DND-41 (cell line): Measurements from ENCODE around the gene PEX14.
A peak's percentile ranks its signal among the peaks of the same experiment; 100 is the strongest.

Experiments
- ATAC-seq: fragments of 200-7000 bp; cut with Tn5 transposase; 3 replicates; pipeline ENCODE4 v1.9.1; 2021; ENCODE audit warnings: low read depth; ENCODE audit not compliant: insufficient read depth
- DNase-seq: peaks from one replicate; pipeline ENCODE4 v3.0.0-alpha.2; 2020
- H2AFZ ChIP-seq: 2 replicates; pipeline ENCODE4 v1.6.0; 2012; ENCODE audit warnings: low read depth, low read length
- H3K27ac ChIP-seq: 2 replicates; pipeline ENCODE4 v1.5.1; 2012; ENCODE audit warnings: low read length, inconsistent platforms
- H3K27me3 ChIP-seq: fragments of 200-600 bp; sonication (generic); 2 replicates; pipeline ENCODE4 v1.6.0; 2012; ENCODE audit warnings: low read length, mild to moderate bottlenecking, inconsistent platforms; ENCODE audit not compliant: insufficient read depth, poor library complexity
- H3K36me3 ChIP-seq: 2 replicates; pipeline ENCODE4 v1.5.1; 2012; ENCODE audit warnings: low read length, inconsistent platforms; ENCODE audit not compliant: insufficient read depth
- H3K4me1 ChIP-seq: 2 replicates; pipeline ENCODE4 v1.5.1; 2012; ENCODE audit warnings: mild to moderate bottlenecking, low read length; ENCODE audit not compliant: insufficient read depth
- H3K4me2 ChIP-seq: 2 replicates; pipeline ENCODE4 v1.6.0; 2012; ENCODE audit warnings: mild to moderate bottlenecking, moderate library complexity, low read length, inconsistent platforms; ENCODE audit not compliant: insufficient read depth
- H3K4me3 ChIP-seq, 2 experiments: fragments of 200-600 bp in 1 of 2; shearing (Covaris generic) in 1 of 2; 2 replicates each; pipeline ENCODE4 v1.5.1; 2012 to 2016; ENCODE audit warnings: inconsistent platforms in 2 of 2, low read length in 2 of 2, mild to moderate bottlenecking in 2 of 2, low read depth in 1 of 2, moderate library complexity in 1 of 2
- H3K79me2 ChIP-seq: 2 replicates; pipeline ENCODE4 v1.6.0; 2012; ENCODE audit warnings: low read length, inconsistent platforms; ENCODE audit not compliant: insufficient read depth
- H3K9ac ChIP-seq: 2 replicates; pipeline ENCODE4 v1.6.0; 2012; ENCODE audit warnings: low read depth, mild to moderate bottlenecking, inconsistent platforms, low read length, moderate library complexity
- H3K9me3 ChIP-seq: 2 replicates; pipeline ENCODE4 v1.5.1; 2012; ENCODE audit warnings: low read length, moderate library complexity, mild to moderate bottlenecking, inconsistent platforms; ENCODE audit not compliant: insufficient read depth, severe bottlenecking
- H4K20me1 ChIP-seq: 2 replicates; pipeline ENCODE4 v1.6.0; 2012; ENCODE audit warnings: low read length; ENCODE audit not compliant: insufficient read depth
- EZH2 ChIP-seq: IDR thresholded peaks from 3 replicates; pipeline ENCODE4 v1.6.1; 2012; ENCODE audit warnings: borderline replicate concordance, low read depth, mild to moderate bottlenecking, moderate library complexity, low read length, inconsistent platforms; ENCODE audit not compliant: severe bottlenecking
- TF ChIP-seq, protein P1 (sequence below): IDR thresholded peaks from 2 replicates; pipeline ENCODE4 v1.5.1; 2012; ENCODE audit warnings: borderline replicate concordance, low read length, moderate library complexity, mild to moderate bottlenecking; ENCODE audit not compliant: poor library complexity, severe bottlenecking; ENCODE audit errors: extremely low read depth

PEX14 gene

DNA sequence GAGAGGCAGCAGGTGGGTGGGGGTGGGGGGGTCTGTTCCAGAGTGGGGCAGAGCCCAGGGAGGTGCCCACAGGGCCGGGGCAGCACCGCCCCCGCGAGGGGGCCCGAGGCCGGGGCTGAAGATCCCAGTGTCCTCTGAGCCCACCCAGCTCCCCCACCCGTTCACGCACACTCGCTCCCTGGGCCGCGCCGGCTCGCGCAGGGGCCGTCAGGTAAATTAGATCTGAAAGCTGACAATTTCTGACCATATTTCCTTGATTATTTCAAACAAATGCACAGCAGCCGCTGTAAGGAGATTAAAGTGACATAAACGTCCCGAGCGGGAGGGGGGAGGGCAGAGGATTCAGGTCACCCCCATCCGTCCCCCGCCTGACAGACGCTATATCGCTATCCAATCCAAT is 203.7 kb downstream of the PEX14 start:
- peaks cover 7% of the 10 kb centered on the region; the same call in 1 of the 2 replicates for H3K79me2 ChIP-seq
- H3K4me3 ChIP-seq: no peak overlapping the region
- H4K20me1 ChIP-seq: peaks cover 79% of the 10 kb centered on the region
- no peak overlapping the region for H3K9ac ChIP-seq
- no peaks in the 10 kb centered on the region for H3K27me3 ChIP-seq
- ATAC-seq (no peak), DNase-seq (no peak)
- no peaks in the 10 kb centered on the region for H3K36me3 ChIP-seq
- H3K4me2 ChIP-seq: no peak overlapping the region
- no peak overlapping the region for H3K27ac ChIP-seq
- TF ChIP-seq, protein P1, sequence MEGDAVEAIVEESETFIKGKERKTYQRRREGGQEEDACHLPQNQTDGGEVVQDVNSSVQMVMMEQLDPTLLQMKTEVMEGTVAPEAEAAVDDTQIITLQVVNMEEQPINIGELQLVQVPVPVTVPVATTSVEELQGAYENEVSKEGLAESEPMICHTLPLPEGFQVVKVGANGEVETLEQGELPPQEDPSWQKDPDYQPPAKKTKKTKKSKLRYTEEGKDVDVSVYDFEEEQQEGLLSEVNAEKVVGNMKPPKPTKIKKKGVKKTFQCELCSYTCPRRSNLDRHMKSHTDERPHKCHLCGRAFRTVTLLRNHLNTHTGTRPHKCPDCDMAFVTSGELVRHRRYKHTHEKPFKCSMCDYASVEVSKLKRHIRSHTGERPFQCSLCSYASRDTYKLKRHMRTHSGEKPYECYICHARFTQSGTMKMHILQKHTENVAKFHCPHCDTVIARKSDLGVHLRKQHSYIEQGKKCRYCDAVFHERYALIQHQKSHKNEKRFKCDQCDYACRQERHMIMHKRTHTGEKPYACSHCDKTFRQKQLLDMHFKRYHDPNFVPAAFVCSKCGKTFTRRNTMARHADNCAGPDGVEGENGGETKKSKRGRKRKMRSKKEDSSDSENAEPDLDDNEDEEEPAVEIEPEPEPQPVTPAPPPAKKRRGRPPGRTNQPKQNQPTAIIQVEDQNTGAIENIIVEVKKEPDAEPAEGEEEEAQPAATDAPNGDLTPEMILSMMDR: no peak
- TF ChIP-seq EZH2: no peak
- no peaks in the 10 kb centered on the region for H3K9me3 ChIP-seq
- peaks cover 4% of the 10 kb centered on the region; the same call in 1 of the 2 replicates for H3K4me1 ChIP-seq
- no peak overlapping the region for H2AFZ ChIP-seq

DNA sequence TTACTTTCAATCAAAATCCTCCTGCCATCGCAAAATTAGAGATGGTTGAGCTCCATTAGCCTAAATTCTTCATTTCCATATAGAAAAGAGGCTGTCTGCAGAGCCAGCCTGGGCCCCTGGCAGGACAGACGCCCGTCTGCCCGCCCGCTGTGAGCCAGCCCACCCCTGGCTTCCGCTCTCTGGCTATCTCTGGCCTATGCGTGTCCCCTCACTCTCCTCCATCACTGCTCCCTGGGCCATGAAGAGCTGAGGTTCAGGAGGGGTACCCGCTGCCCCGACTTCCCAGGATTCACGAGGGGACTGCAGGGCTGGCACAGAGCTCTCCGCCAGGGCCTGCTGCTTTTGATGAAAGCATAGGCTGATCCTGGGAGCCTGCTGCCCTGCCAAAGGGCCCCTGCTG is 204.1 kb downstream of the PEX14 start:
- Histone ChIP-seq H3K27ac (no peak overlapping the region), H3K9me3 (no peaks in the 10 kb centered on the region), H4K20me1 (peaks cover 79% of the 10 kb centered on the region), H3K9ac (no peak overlapping the region), H2AFZ (no peak overlapping the region), H3K4me1 (peaks cover 4% of the 10 kb centered on the region; the same call in 1 of the 2 replicates), H3K79me2 (peaks cover 7% of the 10 kb centered on the region; the same call in 1 of the 2 replicates), H3K4me2 (no peak overlapping the region), H3K27me3 (no peaks in the 10 kb centered on the region), H3K36me3 (no peaks in the 10 kb centered on the region), H3K4me3 (no peak overlapping the region)
- ATAC-seq (no peak), DNase-seq (no peak)
- TF ChIP-seq EZH2: no peak
- TF ChIP-seq, protein P1: no peak

DNA sequence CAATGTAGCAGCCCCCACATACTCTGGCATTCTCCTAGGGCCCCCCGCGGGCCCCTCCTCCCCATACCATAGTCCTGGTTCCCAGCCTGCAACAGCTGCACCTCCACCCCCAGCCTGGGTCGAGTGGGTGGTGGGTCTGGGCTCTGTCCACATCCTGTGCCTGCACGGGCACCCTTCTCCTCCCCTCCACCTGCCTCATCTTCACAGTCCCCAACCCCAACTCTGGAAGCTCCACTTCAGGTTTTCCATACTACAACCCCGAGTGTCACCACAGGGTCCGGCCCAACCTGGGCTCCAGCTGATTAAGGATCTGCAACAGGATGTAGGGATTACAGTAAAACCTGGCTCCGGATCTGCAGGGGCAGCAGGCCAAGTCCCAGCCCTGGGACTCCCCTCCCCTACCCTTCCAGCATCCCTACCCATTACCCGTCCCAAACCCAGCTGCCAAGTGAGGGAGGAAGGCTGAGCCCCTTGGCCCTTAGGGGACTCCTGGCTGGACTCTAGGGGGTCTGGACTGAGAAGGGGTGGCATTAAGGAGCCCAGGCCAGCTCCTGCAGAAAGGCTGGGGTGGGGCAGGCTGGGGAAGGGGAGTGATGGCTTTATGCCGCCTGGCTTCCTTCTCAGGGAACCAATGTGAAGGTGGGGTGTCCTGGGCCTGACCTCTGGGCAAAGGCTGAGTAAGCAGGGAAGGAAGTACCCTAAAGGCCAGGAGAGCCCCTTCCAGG is 204.9 kb downstream of the PEX14 start:
- peaks cover 74% of the 10 kb centered on the region for H4K20me1 ChIP-seq
- DNase-seq (peak; percentile 68), ATAC-seq (peak; percentile 88)
- no peak overlapping the region for H3K4me2 ChIP-seq
- no peaks in the 10 kb centered on the region for H3K36me3 ChIP-seq
- H3K79me2 ChIP-seq: peaks cover 7% of the 10 kb centered on the region; the same call in 1 of the 2 replicates
- no peaks in the 10 kb centered on the region for H3K9me3 ChIP-seq
- no peak overlapping the region for H3K9ac ChIP-seq
- peak overlapping the region; percentile 44; the same call in 1 of the 2 replicates for H3K27ac ChIP-seq
- no peak for TF ChIP-seq EZH2
- TF ChIP-seq, protein P1: no peak
- H3K27me3 ChIP-seq: no peaks in the 10 kb centered on the region
- peaks cover 4% of the 10 kb centered on the region; the same call in 1 of the 2 replicates for H3K4me1 ChIP-seq
- no peak overlapping the region for H3K4me3 ChIP-seq
- no peak overlapping the region for H2AFZ ChIP-seq
